ENCODE measurements around the gene HIGD1A. TPM values are rescaled to one million over a fixed set of nuclear protein-coding genes. Genes with fewer than 3 reads are reported as not detected.

The HIGD1A gene
- polyA plus RNA-seq, 1 of the 3 experiments (the other 2 are of a cell fraction): 72.1 TPM

GRCh38 chr3:42745291-42745745 lies 59.0 kb downstream of the HIGD1A start:
- ChIA-PET CTCF (interaction anchor here (0.7 to 11.4 kb wide), 17 partner anchors 10 to 244 kb away, joined by 3 to 92 read pairs (median 5); partner anchors contain the start of genes NKTR, VIPR1 and ZBTB47), POLR2A (no interaction called here)
- no peaks in the 10 kb centered on the region for H4K20me1 ChIP-seq (ENCODE audit: insufficient read depth)

GRCh38 chr3:42743204-42743995 lies 60.9 kb downstream of the HIGD1A start:
- DNase-seq: no peak
- Histone ChIP-seq H3K4me2 (no peak overlapping the region), H4K20me1 (ENCODE audit: insufficient read depth) (no peaks in the 10 kb centered on the region), H3K36me3 (replicated peaks in 1 of 2; ENCODE audit: control insufficient read depth in 1 of 2, insufficient read depth in 2 of 2, low read length in 1 of 2) (no peaks in the 10 kb centered on the region), H3K27me3 (ENCODE audit: insufficient read depth) (no peaks in the 10 kb centered on the region), H3F3A (replicated peaks; ENCODE audit: insufficient read depth) (no peaks in the 10 kb centered on the region), H3K9ac (no peak overlapping the region), H2AFZ (ENCODE audit: low read depth) (no peak overlapping the region), H3K4me1 (ENCODE audit: control insufficient read depth in 1 of 2, insufficient read depth in 2 of 2, low read depth in 1 of 2, low read length in 1 of 2) (no peaks in the 10 kb centered on the region), H3K79me2 (ENCODE audit: insufficient read depth) (no peaks in the 10 kb centered on the region), H3K27ac (ENCODE audit: low read depth in 2 of 2, low read length in 1 of 2) (no peak overlapping the region), H3K9me3 (no peaks in the 10 kb centered on the region), H3K9me2 (no peaks in the 10 kb centered on the region), H3K4me3 (ENCODE audit: low read depth in 2 of 2, low read length in 1 of 2) (no peak overlapping the region)
- no peak for TF ChIP-seq SIN3A (IDR thresholded peaks at IDR 0.05; ENCODE audit: borderline replicate concordance, low read depth, low read length)
- no peak for TF ChIP-seq SMC3 (IDR thresholded peaks at IDR 0.05; ENCODE audit: low read depth, low read length)
- no peak for TF ChIP-seq NRF1 (IDR thresholded peaks at IDR 0.05; ENCODE audit: low read depth, low read length)
- no peak for TF ChIP-seq YY1 (IDR thresholded peaks at IDR 0.05; ENCODE audit: low read depth)
- no peak for TF ChIP-seq RCOR1 (IDR thresholded peaks at IDR 0.05; ENCODE audit: low read length)
- no peak for TF ChIP-seq EZH2phosphoT487 (IDR thresholded peaks at IDR 0.05; ENCODE audit: borderline replicate concordance, low read depth)
- TF ChIP-seq GABPA (IDR thresholded peaks at IDR 0.05; ENCODE audit: low read depth): no peak
- no peak for TF ChIP-seq EP300 (IDR thresholded peaks at IDR 0.05; ENCODE audit: borderline replicate concordance in 1 of 2, low read depth in 1 of 2, low read length in 1 of 2)
- WGBS (ENCODE audit: low lambda C conversion rate): 81% methylated on average over 7 of the region's 7 CpGs
- ChIA-PET CTCF (interaction anchor here (0.6 to 11.4 kb wide), 39 partner anchors 8 to 513 kb away, joined by 3 to 92 read pairs (median 3); partner anchors contain the start of genes HHATL, VIPR1 and ZBTB47), POLR2A (interaction anchor here (1.0 kb wide), 1 partner anchor 142 kb away, joined by 3 read pairs; no protein-coding TSS in a partner anchor)

More at GRCh38 chr3:42745291-42745745, 59.0 kb downstream of the HIGD1A start:
- Histone ChIP-seq H3K9ac (no peak overlapping the region), H3K9me3 (no peaks in the 10 kb centered on the region), H3K4me3 (ENCODE audit: low read depth in 2 of 2, low read length in 1 of 2) (no peak overlapping the region), H3K27ac (ENCODE audit: low read depth in 2 of 2, low read length in 1 of 2) (no peak overlapping the region), H3K9me2 (no peaks in the 10 kb centered on the region), H3F3A (replicated peaks; ENCODE audit: insufficient read depth) (no peaks in the 10 kb centered on the region), H3K27me3 (ENCODE audit: insufficient read depth) (no peaks in the 10 kb centered on the region), H3K4me2 (no peak overlapping the region), H2AFZ (ENCODE audit: low read depth) (no peak overlapping the region), H3K79me2 (ENCODE audit: insufficient read depth) (no peaks in the 10 kb centered on the region), H3K36me3 (replicated peaks in 1 of 2; ENCODE audit: control insufficient read depth in 1 of 2, insufficient read depth in 2 of 2, low read length in 1 of 2) (no peaks in the 10 kb centered on the region), H3K4me1 (ENCODE audit: control insufficient read depth in 1 of 2, insufficient read depth in 2 of 2, low read depth in 1 of 2, low read length in 1 of 2) (no peaks in the 10 kb centered on the region)
- WGBS (ENCODE audit: low lambda C conversion rate): 72% methylated on average over 3 of the region's 3 CpGs
- no peak for DNase-seq
- no peak for TF ChIP-seq REST (IDR thresholded peaks at IDR 0.05; ENCODE audit: low read depth, low read length)

Measured in SK-N-SH (cell line).